ENCODE data around the gene GRM4. TPM values are rescaled to one million over a fixed set of nuclear protein-coding genes. Genes with fewer than 3 reads are reported as not detected.

Gene GRM4
- total RNA-seq, 1 experiment from 2014 or later: not detected

DNA sequence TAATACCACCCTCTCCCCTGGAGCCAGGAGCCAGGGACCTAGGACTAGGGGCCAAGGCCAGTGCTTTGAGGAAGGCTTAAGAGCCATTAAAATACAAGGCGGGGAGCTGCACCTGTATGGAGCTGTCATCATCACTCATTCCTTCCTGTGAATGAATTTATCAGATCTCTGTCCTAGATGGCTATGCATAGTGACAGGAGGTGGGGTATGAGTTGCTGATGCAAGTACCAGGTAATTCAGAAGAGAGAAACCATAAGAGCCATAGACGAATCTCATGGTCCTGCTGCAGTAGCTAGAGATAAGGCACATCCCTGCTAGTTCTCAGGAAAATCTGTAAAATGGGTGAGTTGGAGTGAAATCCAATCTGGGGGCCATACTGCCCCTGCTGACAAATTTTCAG is 10.3 kb downstream of the GRM4 start:
- Mint-ChIP-seq H3K4me3 (ENCODE audit: low read depth, unreplicated experiment) (no peak overlapping the region), H3K9me3 (ENCODE audit: low read depth, unreplicated experiment) (no peaks in the 10 kb centered on the region), H3K4me1 (ENCODE audit: low read depth, unreplicated experiment) (no peaks in the 10 kb centered on the region), H3K27me3 (ENCODE audit: unreplicated experiment) (peaks cover 100% of the 10 kb centered on the region), H3K36me3 (ENCODE audit: insufficient read depth, unreplicated experiment) (no peaks in the 10 kb centered on the region), H3K27ac (ENCODE audit: unreplicated experiment) (no peak overlapping the region)
- no peak for TF ChIP-seq CTCF (IDR thresholded peaks at IDR 0.05; ENCODE audit: unreplicated experiment)
- DNase-seq: no peak
- no TSS peak for BruUV-seq (replicated peaks)
- CTCF ChIA-PET: interaction anchor here (0.8 to 1.2 kb wide), 5 partner anchors 9 to 89 kb away, joined by 3 to 5 read pairs (median 3); no protein-coding TSS in a partner anchor
- intact Hi-C loops (cut with micrococcal nuclease; ENCODE audit: unreplicated experiment): no loop called here

DNA sequence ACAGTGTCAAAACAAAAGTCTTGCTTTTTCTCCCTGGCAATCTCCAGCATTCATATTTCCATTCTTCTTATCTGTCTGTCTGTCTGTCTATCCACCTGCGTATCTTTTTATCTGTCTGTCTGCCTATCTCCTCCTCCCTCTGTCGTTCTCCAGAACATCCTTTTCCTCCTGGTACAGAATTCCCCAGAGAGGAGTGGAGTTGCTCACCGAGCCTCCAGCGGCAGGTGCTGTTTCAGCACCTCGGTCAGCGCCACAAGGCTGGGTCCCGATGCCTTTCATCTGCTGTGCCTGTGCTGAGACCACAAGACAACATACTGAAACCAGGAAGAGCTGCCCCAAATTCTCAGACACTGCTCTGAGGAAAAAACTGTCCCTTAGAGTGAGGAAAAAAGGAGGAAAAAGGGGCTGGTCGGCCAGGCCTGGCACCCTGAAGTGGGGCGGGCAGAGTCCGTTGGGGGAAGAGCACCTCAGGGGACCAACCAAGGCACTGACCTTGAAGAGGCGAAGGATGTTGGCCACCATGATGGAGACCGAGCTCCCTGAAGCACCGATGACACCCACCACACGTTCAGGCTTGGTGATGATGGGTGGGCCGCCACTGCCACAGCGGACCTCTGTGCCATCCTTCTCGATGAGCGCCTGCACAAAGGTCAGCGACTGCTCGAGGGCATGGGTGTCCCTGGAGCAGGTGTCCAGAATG is 13.3 kb downstream of the GRM4 start:
- H3K4me3 Mint-ChIP-seq (ENCODE audit: low read depth, unreplicated experiment): no peak overlapping the region
- TF ChIP-seq CTCF (IDR thresholded peaks at IDR 0.05; ENCODE audit: unreplicated experiment): no peak
- H3K27ac Mint-ChIP-seq (ENCODE audit: unreplicated experiment): no peak overlapping the region
- H3K4me1 Mint-ChIP-seq (ENCODE audit: low read depth, unreplicated experiment): no peaks in the 10 kb centered on the region
- DNase-seq: peak; percentile 77
- intact Hi-C loops (cut with micrococcal nuclease; ENCODE audit: unreplicated experiment): no loop called here
- H3K36me3 Mint-ChIP-seq (ENCODE audit: insufficient read depth, unreplicated experiment): no peaks in the 10 kb centered on the region
- CTCF ChIA-PET: no interaction called here
- peaks cover 98% of the 10 kb centered on the region for H3K27me3 Mint-ChIP-seq (ENCODE audit: unreplicated experiment)
- H3K9me3 Mint-ChIP-seq (ENCODE audit: low read depth, unreplicated experiment): no peaks in the 10 kb centered on the region
- no TSS peak for BruUV-seq (replicated peaks)

GRCh38 chr6:34131326-34132290 is 14.3 kb downstream of the GRM4 start:
- Mint-ChIP-seq H3K27ac (ENCODE audit: unreplicated experiment) (no peak overlapping the region), H3K9me3 (ENCODE audit: low read depth, unreplicated experiment) (no peaks in the 10 kb centered on the region), H3K36me3 (ENCODE audit: insufficient read depth, unreplicated experiment) (no peaks in the 10 kb centered on the region), H3K27me3 (ENCODE audit: unreplicated experiment) (peaks cover 98% of the 10 kb centered on the region), H3K4me1 (ENCODE audit: low read depth, unreplicated experiment) (no peaks in the 10 kb centered on the region), H3K4me3 (ENCODE audit: low read depth, unreplicated experiment) (no peak overlapping the region)
- no peak for DNase-seq
- CTCF ChIA-PET: interaction anchor here (0.7 kb wide), 1 partner anchor 25 kb away, joined by 3 read pairs; no protein-coding TSS in a partner anchor
- BruUV-seq (replicated peaks): no TSS peak
- TF ChIP-seq CTCF (IDR thresholded peaks at IDR 0.05; ENCODE audit: unreplicated experiment): no peak
- intact Hi-C loops (cut with micrococcal nuclease; ENCODE audit: unreplicated experiment): no loop called here

DNA sequence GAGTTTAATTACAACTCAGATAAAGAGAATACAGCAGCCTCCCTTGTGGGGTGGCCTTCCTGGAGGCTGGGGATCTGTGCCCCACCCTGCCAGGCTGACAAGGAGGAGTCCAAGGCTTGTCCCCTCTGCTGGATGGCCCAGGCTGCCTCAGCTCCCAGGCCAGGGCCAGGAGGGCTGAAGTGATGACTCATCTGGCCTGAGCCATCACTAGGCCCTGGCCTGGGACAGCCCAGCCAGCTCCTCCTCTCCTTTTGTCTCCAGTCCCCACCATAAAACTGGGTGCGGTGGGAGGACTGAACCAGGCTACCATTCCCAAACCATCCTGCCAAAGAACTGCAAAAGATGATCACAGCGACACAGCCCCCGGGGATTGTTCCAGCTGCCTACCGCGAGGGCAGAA is 15.0 kb downstream of the GRM4 start:
- H3K4me3 Mint-ChIP-seq (ENCODE audit: low read depth, unreplicated experiment): no peak overlapping the region
- BruUV-seq (replicated peaks): no TSS peak
- no peak for TF ChIP-seq CTCF (IDR thresholded peaks at IDR 0.05; ENCODE audit: unreplicated experiment)
- H3K4me1 Mint-ChIP-seq (ENCODE audit: low read depth, unreplicated experiment): no peaks in the 10 kb centered on the region
- no peaks in the 10 kb centered on the region for H3K9me3 Mint-ChIP-seq (ENCODE audit: low read depth, unreplicated experiment)
- intact Hi-C loops (cut with micrococcal nuclease; ENCODE audit: unreplicated experiment): no loop called here
- H3K27ac Mint-ChIP-seq (ENCODE audit: unreplicated experiment): no peak overlapping the region
- H3K27me3 Mint-ChIP-seq (ENCODE audit: unreplicated experiment): peaks cover 98% of the 10 kb centered on the region
- no peaks in the 10 kb centered on the region for H3K36me3 Mint-ChIP-seq (ENCODE audit: insufficient read depth, unreplicated experiment)
- DNase-seq: no peak
- CTCF ChIA-PET: no interaction called here
